Lung (tissue), 12 donors: ENCODE measurements around the gene EEPD1. TPM values are rescaled to one million over a fixed set of nuclear protein-coding genes. Genes with fewer than 3 reads are reported as not detected.

Source experiments
- ATAC-seq: fragments of 200-7000 bp; cut with Tn5 transposase; one replicate; pipeline ENCODE4 v1.9.1; 2020; ENCODE audit warnings: moderate number of reproducible peaks; ENCODE audit not compliant: insufficient read depth, low FRiP score
- DNase-seq, 3 donors: peaks; one replicate each; pipeline ENCODE4 v3.0.0-alpha.2; 2013 to 2017
- H3K27ac ChIP-seq, 2 donors: one replicate each; pipeline ENCODE4 v1.5.1; 2013; ENCODE audit warnings: mild to moderate bottlenecking in 2 of 2, moderate library complexity in 2 of 2, control low read depth in 1 of 2, inconsistent platforms in 1 of 2, low read depth in 1 of 2, low read length in 1 of 2
- H3K27me3 ChIP-seq, 3 donors: one replicate each; pipeline ENCODE4 v1.5.1; 2013; ENCODE audit warnings: low read length in 2 of 3; ENCODE audit not compliant: control insufficient read depth in 3 of 3, insufficient read depth in 3 of 3
- H3K36me3 ChIP-seq, 4 donors: one replicate each; pipeline ENCODE4 v1.5.1; 2013; ENCODE audit warnings: low read length in 4 of 4, mild to moderate bottlenecking in 1 of 4, moderate library complexity in 1 of 4; ENCODE audit not compliant: control insufficient read depth in 4 of 4, insufficient read depth in 4 of 4
- H3K4me1 ChIP-seq, 5 donors: one replicate each; pipeline ENCODE4 v1.5.1; 2013; ENCODE audit warnings: low read length in 5 of 5, mild to moderate bottlenecking in 2 of 5, moderate library complexity in 1 of 5; ENCODE audit not compliant: control insufficient read depth in 5 of 5, insufficient read depth in 5 of 5
- H3K4me3 ChIP-seq: one replicate; pipeline ENCODE4 v1.5.1; 2013; ENCODE audit warnings: mild to moderate bottlenecking, control low read depth, moderate library complexity
- H3K9ac ChIP-seq, 2 donors: one replicate each; pipeline ENCODE4 v1.5.1; 2013; ENCODE audit warnings: low read length in 2 of 2, control low read depth in 1 of 2; ENCODE audit not compliant: insufficient read depth in 1 of 2
- H3K9me3 ChIP-seq, 4 donors: one replicate each; pipeline ENCODE4 v1.5.1; 2013; ENCODE audit warnings: low read length in 3 of 4, mild to moderate bottlenecking in 1 of 4, moderate library complexity in 1 of 4; ENCODE audit not compliant: control insufficient read depth in 4 of 4, insufficient read depth in 3 of 4
- CTCF ChIP-seq: IDR thresholded peaks from 2 replicates; pipeline ENCODE4 v1.5.1; 2012; ENCODE audit warnings: mild to moderate bottlenecking; ENCODE audit errors: control extremely low read depth, extremely low read depth
- WGBS, 2 donors: extraction: QIAGEN DNeasy Blood & Tissue Kit; methylation state at CpG; one replicate each; pipeline ENCODE4 v1.1.7; 2013; 5-methylcytosine and 5-hydroxymethylcytosine counted together
- polyA plus RNA-seq, 2 donors: library from polyadenylated mRNA; stranded (reverse); fragments of 200-250 nt; gene quantifications; one replicate each; pipeline ENCODE4 v1.2.1, GENCODE V29; 2013
- total RNA-seq, 2 donors: library from RNA; depleted of rRNA in 1 of 2; stranded (reverse); fragments of >200 nt in 1 of 2; gene quantifications; one replicate each; pipeline ENCODE4 v1.2.1, GENCODE V29; 2014 to 2021
- donor health status: control.
- donor health status: control.
- donor health status: Bipolar disorder and iron deficiency.
- donor health status: healthy.
- donor health status: DM: yes; HTN: yes; CAD: no.

EEPD1 gene
- total and polyA plus RNA-seq, 4 donors: 5.4 to 15.3 (median 7.9) TPM

- H3K36me3 ChIP-seq: no peaks in the 10 kb centered on the region
- no peak overlapping the region for H3K4me3 ChIP-seq
- WGBS, 2 donors: 80 to 86% methylated on average over 4 of the region's 4 CpGs
- H3K9ac ChIP-seq: no peak overlapping the region
- peaks cover 0 to 4% (median 0%) of the 10 kb centered on the region in 5 donors for H3K4me1 ChIP-seq
- ATAC-seq (no peak), DNase-seq (no peak)
- H3K27ac ChIP-seq: no peak overlapping the region
- H3K9me3 ChIP-seq: peaks cover 0 to 4% (median 0%) of the 10 kb centered on the region in 4 donors
- no peak for TF ChIP-seq CTCF
- H3K27me3 ChIP-seq: no peaks in the 10 kb centered on the region
These were observed 45.0 kb upstream of the EEPD1 start for GRCh38 chr7:36107926-36108631.

- no peak for ATAC-seq
- WGBS, 2 donors: 72 to 90% methylated on average over 6 of the region's 6 CpGs
These were observed 43.9 kb upstream of the EEPD1 start for GRCh38 chr7:36109013-36109627.

GRCh38 chr7:36110584-36110983 lies 42.5 kb upstream of the EEPD1 start:
- ATAC-seq: no peak
- TF ChIP-seq CTCF: no peak
- H3K4me3 ChIP-seq: no peak overlapping the region
- H3K9ac ChIP-seq: no peak overlapping the region
- peaks cover 0 to 4% (median 0%) of the 10 kb centered on the region in 5 donors for H3K4me1 ChIP-seq
- peaks cover 0 to 4% (median 0%) of the 10 kb centered on the region in 4 donors for H3K9me3 ChIP-seq
- WGBS, 2 donors: 74 to 91% methylated on average over 3 of the region's 3 CpGs
- no peaks in the 10 kb centered on the region for H3K27me3 ChIP-seq
- H3K27ac ChIP-seq: no peak overlapping the region
- no peak for DNase-seq
- H3K36me3 ChIP-seq: no peaks in the 10 kb centered on the region

More at GRCh38 chr7:36109013-36109627, 43.9 kb upstream of the EEPD1 start:
- no peaks in the 10 kb centered on the region for H3K27me3 ChIP-seq
- no peak overlapping the region for H3K4me3 ChIP-seq
- H3K27ac ChIP-seq: no peak overlapping the region
- no peak overlapping the region for H3K9ac ChIP-seq
- TF ChIP-seq CTCF: no peak
- H3K9me3 ChIP-seq: peaks cover 0 to 4% (median 0%) of the 10 kb centered on the region in 4 donors
- DNase-seq: no peak
- H3K4me1 ChIP-seq: peaks cover 0 to 4% (median 0%) of the 10 kb centered on the region in 5 donors
- no peaks in the 10 kb centered on the region for H3K36me3 ChIP-seq
